Gastroesophageal sphincter (tissue), 3 donors: ENCODE measurements around the gene TCF4.

ENCODE experiments used
- POLR2A ChIP-seq, 2 donors: fragments of 450-650 bp; IDR thresholded peaks; one replicate each; pipeline ENCODE4 v1.6.1; 2017; ENCODE audit warnings: antibody characterized with exemption in 2 of 2, mild to moderate bottlenecking in 2 of 2, moderate library complexity in 1 of 2
- TF ChIP-seq, protein P1 (sequence below), 4 experiments: fragments of 200-600 bp in 2 of 4; fragments of 450-650 bp in 2 of 4; sonication (generic) in 1 of 4; IDR thresholded peaks; one replicate each; pipeline ENCODE4 v1.5.1; 2017 to 2019; ENCODE audit warnings: antibody characterized with exemption in 4 of 4, mild to moderate bottlenecking in 2 of 4, moderate library complexity in 2 of 4

DNA sequence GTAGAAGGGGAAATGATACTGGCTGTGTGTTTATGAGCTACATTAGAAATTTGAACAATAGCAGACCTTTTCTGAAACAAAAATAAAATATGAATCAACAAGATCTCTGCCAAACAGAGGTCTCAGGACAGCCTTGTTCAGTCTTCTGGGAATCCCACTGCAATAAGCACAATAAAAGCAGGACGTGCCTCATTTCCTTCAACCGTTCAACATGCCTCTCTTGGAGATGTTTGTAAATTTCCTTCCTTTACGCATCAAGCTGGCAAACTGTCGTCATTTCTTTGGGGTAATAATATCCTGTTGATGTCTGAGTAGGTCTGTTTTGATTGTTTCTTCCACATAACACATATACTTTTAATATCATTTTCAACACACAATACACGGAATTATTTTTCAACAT, 77.2 kb downstream of the TCF4 start:
- TF ChIP-seq, protein P1, sequence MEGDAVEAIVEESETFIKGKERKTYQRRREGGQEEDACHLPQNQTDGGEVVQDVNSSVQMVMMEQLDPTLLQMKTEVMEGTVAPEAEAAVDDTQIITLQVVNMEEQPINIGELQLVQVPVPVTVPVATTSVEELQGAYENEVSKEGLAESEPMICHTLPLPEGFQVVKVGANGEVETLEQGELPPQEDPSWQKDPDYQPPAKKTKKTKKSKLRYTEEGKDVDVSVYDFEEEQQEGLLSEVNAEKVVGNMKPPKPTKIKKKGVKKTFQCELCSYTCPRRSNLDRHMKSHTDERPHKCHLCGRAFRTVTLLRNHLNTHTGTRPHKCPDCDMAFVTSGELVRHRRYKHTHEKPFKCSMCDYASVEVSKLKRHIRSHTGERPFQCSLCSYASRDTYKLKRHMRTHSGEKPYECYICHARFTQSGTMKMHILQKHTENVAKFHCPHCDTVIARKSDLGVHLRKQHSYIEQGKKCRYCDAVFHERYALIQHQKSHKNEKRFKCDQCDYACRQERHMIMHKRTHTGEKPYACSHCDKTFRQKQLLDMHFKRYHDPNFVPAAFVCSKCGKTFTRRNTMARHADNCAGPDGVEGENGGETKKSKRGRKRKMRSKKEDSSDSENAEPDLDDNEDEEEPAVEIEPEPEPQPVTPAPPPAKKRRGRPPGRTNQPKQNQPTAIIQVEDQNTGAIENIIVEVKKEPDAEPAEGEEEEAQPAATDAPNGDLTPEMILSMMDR (IDR thresholded peaks at IDR 0.05), result no peak
- TF ChIP-seq POLR2A (IDR thresholded peaks at IDR 0.05), result no peak
